ENCODE results near the gene BET1L. TPM values are rescaled to one million over a fixed set of nuclear protein-coding genes. Genes with fewer than 3 reads are reported as not detected.
"Not testable (repeated sequence)": the region's sequence is repeated elsewhere in the genome, so short reads cannot be mapped to it uniquely, and the experiment has no call there.

Gene BET1L
- total RNA-seq, 1 experiment from 2014 or later: 17.2 TPM

GRCh38 chr11:196786-197731 lies 10.1 kb downstream of the BET1L start:
- DNase-seq (ENCODE audit: low read depth): no peak

GRCh38 chr11:193481-193880 lies 13.7 kb downstream of the BET1L start:
- not testable (repeated sequence) for DNase-seq (ENCODE audit: low read depth)

DNA sequence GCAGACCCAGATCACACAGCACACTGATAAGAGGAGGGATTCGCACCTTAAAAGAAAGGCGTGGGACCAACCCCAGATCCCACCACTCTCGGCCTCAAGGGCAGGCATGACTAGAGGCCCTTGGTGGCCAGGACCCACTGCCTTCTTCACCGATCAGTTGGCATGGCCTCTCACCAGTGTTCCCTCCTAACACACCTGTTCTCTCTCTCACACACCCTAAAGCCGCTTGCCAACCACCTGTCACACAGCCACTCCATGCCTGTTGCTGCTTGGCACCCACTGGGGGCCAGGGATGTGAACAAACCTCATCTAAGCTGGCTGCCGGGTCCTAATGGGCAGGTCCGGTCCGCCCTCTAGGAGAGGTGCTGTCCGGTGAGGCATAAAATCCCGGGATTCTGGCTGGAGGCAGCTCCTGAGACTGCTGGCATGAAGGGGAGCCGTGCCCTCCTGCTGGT lies 14.5 kb downstream of the BET1L start, which contains the start of gene SCGB1C1:
TSS of gene SCGB1C1 (plus strand) at position 405 of the 455 bp plus-strand sequence. CDS start at position 427, 22 bp downstream.
- not testable (repeated sequence) for DNase-seq (ENCODE audit: low read depth)

- not testable (repeated sequence) for DNase-seq (ENCODE audit: low read depth)
Observed at GRCh38 chr11:191490-192478, 15.4 kb downstream of the BET1L start.

GRCh38 chr11:190546-190945 lies 16.7 kb downstream of the BET1L start:
- not testable (repeated sequence) for DNase-seq (ENCODE audit: low read depth)

- not testable (repeated sequence) for DNase-seq (ENCODE audit: low read depth)
Observed at GRCh38 chr11:189843-190311, 17.3 kb downstream of the BET1L start.

- not testable (repeated sequence) for DNase-seq (ENCODE audit: low read depth)
Observed at GRCh38 chr11:189200-189783, 17.9 kb downstream of the BET1L start.

DNA sequence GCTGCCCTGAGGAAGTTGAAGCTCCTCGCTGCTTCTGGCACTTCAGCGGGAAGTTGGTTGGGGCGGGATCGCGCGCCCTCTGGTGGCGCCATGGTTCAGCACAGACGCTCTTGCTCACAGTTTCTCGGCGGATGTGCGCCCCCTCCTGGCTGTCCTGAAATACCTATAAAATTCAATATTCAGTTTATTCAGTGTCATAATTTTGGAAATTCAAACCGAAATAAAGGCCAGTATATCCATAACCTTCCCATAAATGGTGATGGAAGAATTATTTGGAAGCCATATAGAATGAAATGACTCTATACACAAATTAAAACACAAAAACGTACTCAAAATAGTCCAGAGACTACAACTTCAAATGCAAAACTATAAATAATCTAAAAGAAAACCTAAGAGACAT lies 27.0 kb downstream of the BET1L start:
- DNase-seq (ENCODE audit: low read depth): not testable (repeated sequence)

Other genes with a start within 250 kb of the BET1L start
- gene SCGB1C1, start 14.3 kb downstream of the BET1L start, total RNA-seq (2014; rRNA removed): not detected in 2 replicates
- 152 and 183 TPM in 2 replicates for gene RIC8A, start 309 bp upstream of the BET1L start, total RNA-seq (2014; rRNA removed)
- 7.9 and 8.6 TPM in 2 replicates for gene SIRT3, start 28.9 kb upstream of the BET1L start, total RNA-seq (2014; rRNA removed)
- 122 and 135 TPM in 2 replicates for gene PSMD13, start 29.6 kb upstream of the BET1L start, total RNA-seq (2014; rRNA removed)
- gene NLRP6, start 71.0 kb upstream of the BET1L start, total RNA-seq (2014; rRNA removed): not detected in 2 replicates
- gene PGGHG, start 81.7 kb upstream of the BET1L start, total RNA-seq (2014; rRNA removed): 5.2 and 7.6 TPM in 2 replicates
- gene IFITM5, start 92.1 kb upstream of the BET1L start, total RNA-seq (2014; rRNA removed): not detected in 2 replicates
- gene IFITM2, start 100.4 kb upstream of the BET1L start, total RNA-seq (2014; rRNA removed): 15.6 and 21.9 TPM in 2 replicates
- 0.32 and 3.2 TPM in 2 replicates for gene IFITM1, start 106.6 kb upstream of the BET1L start, total RNA-seq (2014; rRNA removed)
- gene IFITM3, start 113.5 kb upstream of the BET1L start, total RNA-seq (2014; rRNA removed): 43.4 and 63.7 TPM in 2 replicates
- gene B4GALNT4, start 162.1 kb upstream of the BET1L start, total RNA-seq (2014; rRNA removed): 0.75 and 1.3 TPM in 2 replicates
- 3.7 and 4.7 TPM in 2 replicates for gene PKP3, start 186.8 kb upstream of the BET1L start, total RNA-seq (2014; rRNA removed)
- 5.5 and 5.8 TPM in 2 replicates for gene SIGIRR, start 207.6 kb upstream of the BET1L start, total RNA-seq (2014; rRNA removed)
- gene ANO9, start 234.6 kb upstream of the BET1L start, total RNA-seq (2014; rRNA removed): not detected in 2 replicates
- 40.7 and 51.2 TPM in 2 replicates for gene PTDSS2, start 242.9 kb upstream of the BET1L start, total RNA-seq (2014; rRNA removed)